ENCODE measurements around the gene PGC. TPM values are rescaled to one million over a fixed set of nuclear protein-coding genes. Genes with fewer than 3 reads are reported as not detected.

Gene PGC
- total and polyA plus RNA-seq, 10 donors = 0.26 to 0.74 (median 0.48) TPM; not detected in 7

- H3K9me3 ChIP-seq = no peaks in the 10 kb centered on the region
- H3K27me3 ChIP-seq (replicated peaks in 1 of 7) = no peaks in the 10 kb centered on the region
- peak overlapping the region in 1 of 8 donors; percentile 14 for H3K4me3 ChIP-seq
- intact Hi-C loops (cut with DNase I; ENCODE audit: low total_unique reads) = no loop called here
- peaks cover 0 to 48% (median 0%) of the 10 kb centered on the region in 6 donors for H3K36me3 ChIP-seq
- H3K27ac ChIP-seq = peak overlapping the region in 6 of 8 donors; percentile 22 to 80 (median 56)
- no peak for DNase-seq
- 75 to 83% (median 80%) methylated on average over 10 to 11 of the region's 11 CpGs for whole genome bisulfite sequencing, 5 donors
- TF ChIP-seq CTCF (IDR thresholded peaks at IDR 0.05 in 8 of 11, conservative IDR thresholded peaks at IDR 0.05 in 3 of 11) (no peak), POLR2A (IDR thresholded peaks at IDR 0.05) (no peak), POLR2AphosphoS5 (IDR thresholded peaks at IDR 0.05) (peak in 1 of 3 donors; percentile 28)
- H3K4me1 ChIP-seq = peaks cover 34 to 100% (median 94%) of the 10 kb centered on the region in 6 donors
Observed at GRCh38 chr6:41716516-41717391, 30.4 kb downstream of the PGC start.

- 52 to 62% (median 53%) methylated on average over 5 of the region's 5 CpGs for WGBS, 5 donors
- DNase-seq = no peak
- peak overlapping the region in 1 of 8 donors; percentile 14 for H3K4me3 ChIP-seq
- TF ChIP-seq CTCF (IDR thresholded peaks at IDR 0.05 in 8 of 11, conservative IDR thresholded peaks at IDR 0.05 in 3 of 11) = no peak
- TF ChIP-seq POLR2AphosphoS5 (IDR thresholded peaks at IDR 0.05) = no peak
- no peak for TF ChIP-seq POLR2A (IDR thresholded peaks at IDR 0.05)
- peak overlapping the region in 5 of 8 donors; percentile 22 to 80 (median 56) for H3K27ac ChIP-seq
- no peaks in the 10 kb centered on the region for H3K9me3 ChIP-seq
- no peaks in the 10 kb centered on the region for H3K27me3 ChIP-seq (replicated peaks in 1 of 7)
- intact Hi-C loops (cut with DNase I; ENCODE audit: low total_unique reads) = no loop called here
- H3K36me3 ChIP-seq = peaks cover 0 to 56% (median 0%) of the 10 kb centered on the region in 6 donors
- H3K4me1 ChIP-seq = peaks cover 34 to 100% (median 90%) of the 10 kb centered on the region in 6 donors
Observed at GRCh38 chr6:41715795-41716515, 31.2 kb downstream of the PGC start.

- H3K27me3 ChIP-seq (replicated peaks in 1 of 7) = no peaks in the 10 kb centered on the region
- DNase-seq = no peak
- peaks cover 23 to 94% (median 78%) of the 10 kb centered on the region in 6 donors for H3K4me1 ChIP-seq
- intact Hi-C loops (cut with DNase I; ENCODE audit: low total_unique reads) = no loop called here
- H3K4me3 ChIP-seq = no peak overlapping the region
- peak overlapping the region in 5 of 8 donors; percentile 14 to 80 (median 67) for H3K27ac ChIP-seq
- H3K36me3 ChIP-seq = peaks cover 0 to 64% (median 0%) of the 10 kb centered on the region in 6 donors
- H3K9me3 ChIP-seq = no peaks in the 10 kb centered on the region
- no peak for TF ChIP-seq POLR2AphosphoS5 (IDR thresholded peaks at IDR 0.05)
- TF ChIP-seq POLR2A (IDR thresholded peaks at IDR 0.05) = no peak
- no peak for TF ChIP-seq CTCF (IDR thresholded peaks at IDR 0.05 in 8 of 11, conservative IDR thresholded peaks at IDR 0.05 in 3 of 11)
- 87 to 94% (median 87%) methylated on average over 8 to 14 of the region's 14 CpGs for WGBS, 5 donors
Observed at GRCh38 chr6:41714556-41715273, 32.5 kb downstream of the PGC start.
